Loucy (cell line): ENCODE measurements around the gene SUCLG2.

Source experiments
- H2AFZ ChIP-seq: fragments of 200-600 bp; sonication (generic); 2 replicates; pipeline ENCODE4 v1.6.0; 2016; ENCODE audit warnings: antibody characterized with exemption, mild to moderate bottlenecking, low read length, moderate library complexity
- H3F3A ChIP-seq: fragments of 200-600 bp; 2 replicates; pipeline ENCODE4 v1.6.0; 2016; ENCODE audit warnings: antibody characterized with exemption, low read depth, mild to moderate bottlenecking
- H3K27me3 ChIP-seq: fragments of 200-600 bp; sonication (generic); 2 replicates; pipeline ENCODE4 v1.6.1; 2014; ENCODE audit warnings: low read length, mild to moderate bottlenecking; ENCODE audit not compliant: insufficient read depth, poor library complexity, severe bottlenecking
- H3K36me3 ChIP-seq: fragments of 200-600 bp; sonication (generic); 2 replicates; pipeline ENCODE4 v1.6.1; 2016; ENCODE audit warnings: low read length; ENCODE audit not compliant: insufficient read depth
- H3K4me1 ChIP-seq: fragments of 200-600 bp; sonication (generic); 2 replicates; pipeline ENCODE4 v1.5.1; 2014; ENCODE audit warnings: low read length, mild to moderate bottlenecking; ENCODE audit not compliant: insufficient read depth, poor library complexity, severe bottlenecking
- H3K4me2 ChIP-seq: fragments of 200-600 bp; sonication (generic); 2 replicates; pipeline ENCODE4 v1.6.0; 2014; ENCODE audit warnings: antibody characterized with exemption, low read length, low read depth, mild to moderate bottlenecking; ENCODE audit not compliant: poor library complexity, severe bottlenecking
- H3K4me3 ChIP-seq: fragments of 200-600 bp; sonication (generic); 2 replicates; pipeline ENCODE4 v1.5.1; 2014; ENCODE audit warnings: low read length, mild to moderate bottlenecking, mixed read lengths; ENCODE audit not compliant: poor library complexity, severe bottlenecking
- H3K79me2 ChIP-seq: fragments of 200-600 bp; sonication (generic); 2 replicates; pipeline ENCODE4 v1.6.1; 2014; ENCODE audit warnings: low read length; ENCODE audit not compliant: insufficient read depth
- H3K9ac ChIP-seq: fragments of 200-600 bp; sonication (generic); 2 replicates; pipeline ENCODE4 v1.6.0; 2014; ENCODE audit warnings: mild to moderate bottlenecking, low read depth, low read length, moderate library complexity; ENCODE audit not compliant: poor library complexity, severe bottlenecking
- H3K9me2 ChIP-seq: fragments of 200-600 bp; sonication (generic); replicated peaks from 2 replicates; pipeline ENCODE4 v1.6.1; 2016; ENCODE audit warnings: low read depth, low read length, mixed read lengths
- H3K9me3 ChIP-seq: fragments of 200-600 bp; sonication (generic); 2 replicates; pipeline ENCODE4 v1.6.1; 2014; ENCODE audit warnings: mild to moderate bottlenecking, antibody characterized with exemption, low read length, low read depth; ENCODE audit not compliant: insufficient read depth
- H4K20me1 ChIP-seq: fragments of 200-600 bp; sonication (generic); 2 replicates; pipeline ENCODE4 v1.6.0; 2014; ENCODE audit warnings: antibody characterized with exemption, low read length, mild to moderate bottlenecking; ENCODE audit not compliant: insufficient read depth, poor library complexity, severe bottlenecking
- CTCF ChIP-seq: fragments of 200-600 bp; sonication (generic); conservative IDR thresholded peaks from 2 replicates; pipeline ENCODE4 v1.5.1; 2014; ENCODE audit warnings: mild to moderate bottlenecking, antibody characterized with exemption, low read length
- EZH2phosphoT487 ChIP-seq: fragments of 200-600 bp; IDR thresholded peaks from 2 replicates; pipeline ENCODE4 v1.6.1; 2018; ENCODE audit warnings: antibody characterized with exemption, mild to moderate bottlenecking, moderate library complexity, borderline replicate concordance

SUCLG2 gene

DNA sequence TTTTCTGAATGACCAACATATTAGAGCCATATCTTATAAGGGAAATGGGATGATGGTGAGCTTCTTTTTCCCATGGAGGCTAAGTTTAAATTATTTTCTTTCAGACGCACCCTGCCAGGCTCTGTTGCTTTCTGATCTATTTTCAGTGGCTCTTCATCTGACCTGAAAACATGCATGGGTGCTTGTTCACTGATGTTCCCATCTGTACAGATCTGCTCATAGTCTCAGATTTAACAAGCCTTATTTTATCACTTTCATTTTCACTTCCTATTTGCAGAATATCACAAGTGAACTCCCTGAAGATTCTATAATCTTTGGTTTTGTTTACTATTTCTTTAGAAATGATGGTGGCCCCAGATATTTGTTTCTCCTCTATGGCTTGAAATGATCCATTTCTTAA is 31.1 kb upstream of the SUCLG2 start:
- H4K20me1 ChIP-seq: no peaks in the 10 kb centered on the region
- H3F3A ChIP-seq: no peaks in the 10 kb centered on the region
- TF ChIP-seq CTCF (no peak), EZH2phosphoT487 (no peak)
- H3K4me2 ChIP-seq: peak overlapping the region; percentile 32
- peak overlapping the region; percentile 63 for H2AFZ ChIP-seq
- peaks cover 16% of the 10 kb centered on the region for H3K4me1 ChIP-seq
- no peaks in the 10 kb centered on the region for H3K36me3 ChIP-seq
- no peaks in the 10 kb centered on the region for H3K79me2 ChIP-seq
- H3K9ac ChIP-seq: no peak overlapping the region
- no peaks in the 10 kb centered on the region for H3K9me3 ChIP-seq
- no peaks in the 10 kb centered on the region for H3K9me2 ChIP-seq
- peak overlapping the region; percentile 17 for H3K4me3 ChIP-seq
- H3K27me3 ChIP-seq: no peaks in the 10 kb centered on the region

DNA sequence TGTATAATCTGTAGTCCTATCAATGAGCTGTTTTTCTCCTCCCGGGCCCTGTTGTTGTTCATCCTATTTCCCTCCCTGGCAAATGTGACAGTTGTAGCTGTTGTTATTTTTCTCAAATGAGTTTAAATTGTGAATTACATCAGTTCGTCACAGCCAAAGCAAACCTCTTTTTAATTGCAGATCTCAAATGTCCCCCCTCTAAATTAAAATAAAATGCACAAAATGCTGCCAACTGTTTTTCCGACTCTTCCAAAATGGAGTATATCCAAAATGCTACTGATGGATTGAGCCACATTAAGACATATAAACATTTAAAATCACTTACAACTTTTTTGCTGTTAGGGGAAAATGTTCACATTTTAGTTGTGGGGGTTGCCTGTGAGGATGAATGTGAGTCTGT is 29.8 kb upstream of the SUCLG2 start:
- no peak overlapping the region for H3K4me3 ChIP-seq
- peaks cover 16% of the 10 kb centered on the region for H3K4me1 ChIP-seq
- no peak for TF ChIP-seq EZH2phosphoT487
- TF ChIP-seq CTCF: no peak
- no peak overlapping the region for H3K4me2 ChIP-seq
- no peaks in the 10 kb centered on the region for H4K20me1 ChIP-seq
- H3K36me3 ChIP-seq: no peaks in the 10 kb centered on the region
- H3K79me2 ChIP-seq: no peaks in the 10 kb centered on the region
- no peaks in the 10 kb centered on the region for H3K9me3 ChIP-seq
- no peaks in the 10 kb centered on the region for H3K9me2 ChIP-seq
- no peak overlapping the region for H3K9ac ChIP-seq
- H3K27me3 ChIP-seq: no peaks in the 10 kb centered on the region
- no peaks in the 10 kb centered on the region for H3F3A ChIP-seq
- 0 out of 2 replicates have a peak overlapping the region, but pooled peaks have one; percentile 63 for H2AFZ ChIP-seq

DNA sequence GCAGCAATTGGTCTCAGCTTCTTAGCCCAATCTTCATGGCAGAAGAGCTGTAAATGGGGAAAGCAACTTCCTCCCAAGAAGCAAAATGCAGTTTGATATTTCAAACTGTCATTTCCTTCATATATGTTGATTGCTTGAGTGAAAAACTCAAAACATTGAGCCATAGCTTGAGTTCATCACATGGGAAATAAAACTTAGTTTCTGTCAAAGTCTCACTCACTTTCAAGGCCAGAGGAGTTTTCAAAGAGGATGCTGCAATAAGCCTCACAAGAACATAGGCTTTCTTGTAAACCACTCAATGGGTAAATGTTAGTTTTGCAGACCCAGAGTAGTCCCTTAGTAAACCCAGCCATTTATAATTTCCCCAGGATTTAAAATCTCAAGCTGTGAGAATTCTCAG is 29.1 kb upstream of the SUCLG2 start:
- no peaks in the 10 kb centered on the region for H3K9me3 ChIP-seq
- TF ChIP-seq CTCF (no peak), EZH2phosphoT487 (no peak)
- peak overlapping the region; percentile 9 for H3K4me2 ChIP-seq
- no peak overlapping the region for H3K9ac ChIP-seq
- no peaks in the 10 kb centered on the region for H3K36me3 ChIP-seq
- H2AFZ ChIP-seq: peak overlapping the region; percentile 63
- no peaks in the 10 kb centered on the region for H3K27me3 ChIP-seq
- H4K20me1 ChIP-seq: no peaks in the 10 kb centered on the region
- no peaks in the 10 kb centered on the region for H3F3A ChIP-seq
- H3K79me2 ChIP-seq: no peaks in the 10 kb centered on the region
- no peaks in the 10 kb centered on the region for H3K9me2 ChIP-seq
- H3K4me3 ChIP-seq: peak overlapping the region; percentile 3
- H3K4me1 ChIP-seq: peaks cover 16% of the 10 kb centered on the region
